H9 (cell line): ENCODE data around the gene MAPK7. TPM values are rescaled to one million over a fixed set of nuclear protein-coding genes. Genes with fewer than 3 reads are reported as not detected.

Source experiments
- DNase-seq: peaks from one replicate; pipeline ENCODE4 v3.0.0-alpha.2; 2017
- H2AFZ ChIP-seq: one replicate; pipeline ENCODE4 v1.6.1; 2013; ENCODE audit warnings: mild to moderate bottlenecking, low read length, control low read depth, moderate library complexity
- H2AK5ac ChIP-seq: 2 replicates; pipeline ENCODE4 v1.6.1; 2013; ENCODE audit warnings: low read length, control low read depth, mixed read lengths; ENCODE audit not compliant: insufficient read length
- H2BK120ac ChIP-seq: one replicate; pipeline ENCODE4 v1.6.1; 2013; ENCODE audit warnings: low read depth, mild to moderate bottlenecking, low read length, control low read depth, inconsistent platforms; ENCODE audit not compliant: poor library complexity, severe bottlenecking
- H2BK12ac ChIP-seq: 2 replicates; pipeline ENCODE4 v1.6.1; 2013; ENCODE audit warnings: low read length, control low read depth, mixed read lengths, low read depth; ENCODE audit not compliant: insufficient read length
- H2BK15ac ChIP-seq: 2 replicates; pipeline ENCODE4 v1.6.1; 2013; ENCODE audit warnings: low read depth, low read length, control low read depth
- H2BK20ac ChIP-seq: one replicate; pipeline ENCODE4 v1.6.1; 2013; ENCODE audit warnings: low read depth, mild to moderate bottlenecking, low read length, control low read depth, inconsistent platforms; ENCODE audit not compliant: poor library complexity, severe bottlenecking
- H2BK5ac ChIP-seq: 2 replicates; pipeline ENCODE4 v1.6.1; 2013; ENCODE audit warnings: low read length, control low read depth, mixed read lengths; ENCODE audit not compliant: insufficient read length
- H3K14ac ChIP-seq: 2 replicates; pipeline ENCODE4 v1.6.1; 2013; ENCODE audit warnings: low read length, control low read depth; ENCODE audit not compliant: insufficient read depth
- H3K18ac ChIP-seq: 2 replicates; pipeline ENCODE4 v1.6.1; 2013; ENCODE audit warnings: low read depth, mild to moderate bottlenecking, mixed read lengths, low read length, control low read depth; ENCODE audit not compliant: insufficient read length
- H3K23ac ChIP-seq: 2 replicates; pipeline ENCODE4 v1.6.1; 2013; ENCODE audit warnings: low read length, control low read depth, mixed read lengths, low read depth; ENCODE audit not compliant: insufficient read length
- H3K23me2 ChIP-seq: 2 replicates; pipeline ENCODE4 v1.6.1; 2013; ENCODE audit warnings: low read depth, mild to moderate bottlenecking, mixed read lengths, low read length, control low read depth; ENCODE audit not compliant: insufficient read length, poor library complexity, severe bottlenecking
- H3K27ac ChIP-seq: 2 replicates; pipeline ENCODE4 v1.5.1; 2013; ENCODE audit warnings: low read length, control low read depth, mixed read lengths, low read depth; ENCODE audit not compliant: insufficient read length
- H3K27me3 ChIP-seq: 2 replicates; pipeline ENCODE4 v1.6.1; 2013; ENCODE audit warnings: low read length, control low read depth, inconsistent platforms; ENCODE audit not compliant: insufficient read depth
- H3K4ac ChIP-seq: 2 replicates; pipeline ENCODE4 v1.6.1; 2013; ENCODE audit warnings: low read depth, mild to moderate bottlenecking, control low read depth, inconsistent platforms, low read length, moderate library complexity
- H3K4me1 ChIP-seq: 2 replicates; pipeline ENCODE4 v1.6.1; 2013; ENCODE audit warnings: low read length, control low read depth, inconsistent platforms; ENCODE audit not compliant: insufficient read depth
- H3K4me2 ChIP-seq: 2 replicates; pipeline ENCODE4 v1.6.1; 2013; ENCODE audit warnings: low read length, control low read depth, mixed read lengths; ENCODE audit not compliant: insufficient read length, insufficient read depth
- H3K56ac ChIP-seq: 2 replicates; pipeline ENCODE4 v1.6.1; 2013; ENCODE audit warnings: low read depth, mild to moderate bottlenecking, mixed read lengths, low read length, control low read depth; ENCODE audit not compliant: insufficient read length
- H3K79me1 ChIP-seq: 2 replicates; pipeline ENCODE4 v1.6.1; 2013; ENCODE audit warnings: low read depth, mild to moderate bottlenecking, moderate library complexity, low read length, control low read depth, inconsistent platforms; ENCODE audit not compliant: insufficient read depth, poor library complexity, severe bottlenecking
- H3K79me2 ChIP-seq: 2 replicates; pipeline ENCODE4 v1.6.1; 2013; ENCODE audit warnings: low read length, control low read depth, inconsistent platforms; ENCODE audit not compliant: insufficient read depth
- H3K9ac ChIP-seq: 2 replicates; pipeline ENCODE4 v1.6.1; 2013; ENCODE audit warnings: low read length, control low read depth, mixed read lengths; ENCODE audit not compliant: insufficient read length; ENCODE audit errors: extremely low read depth
- H3K9me3 ChIP-seq: one replicate; pipeline ENCODE4 v1.6.1; 2013; ENCODE audit warnings: low read depth, low read length, inconsistent platforms; ENCODE audit not compliant: control insufficient read depth
- H3T11ph ChIP-seq: one replicate; pipeline ENCODE4 v1.6.1; 2013; ENCODE audit warnings: mild to moderate bottlenecking, low read length, control low read depth, inconsistent platforms
- H4K20me1 ChIP-seq: one replicate; pipeline ENCODE4 v1.6.1; 2013; ENCODE audit not compliant: control insufficient read depth, insufficient read length, insufficient read depth
- H4K5ac ChIP-seq: 2 replicates; pipeline ENCODE4 v1.6.1; 2013; ENCODE audit warnings: low read depth, mild to moderate bottlenecking, mixed read lengths, low read length, control low read depth; ENCODE audit not compliant: insufficient read length
- H4K8ac ChIP-seq: replicated peaks from 2 replicates; pipeline ENCODE4 v1.6.1; 2013; ENCODE audit warnings: low read length, control low read depth, mixed read lengths, low read depth; ENCODE audit not compliant: insufficient read length
- H4K91ac ChIP-seq: 2 replicates; pipeline ENCODE4 v1.6.1; 2013; ENCODE audit warnings: low read depth, mild to moderate bottlenecking, moderate library complexity, mixed read lengths, low read length, control low read depth; ENCODE audit not compliant: insufficient read length
- H3K27ac Mint-ChIP-seq, 3 experiments: 2 replicates in 2 of 3; 3 replicates in 1 of 3; pipeline ENCODE4 v1.8.0; 2020 to 2021; ENCODE audit warnings: mixed read lengths in 3 of 3, mild to moderate bottlenecking in 1 of 3, moderate library complexity in 1 of 3
- H3K27me3 Mint-ChIP-seq: 2 replicates; pipeline ENCODE4 v1.8.0; 2021; ENCODE audit warnings: low read depth, mild to moderate bottlenecking, moderate library complexity, mixed read lengths
- H3K36me3 Mint-ChIP-seq, 3 experiments: 2 replicates in 2 of 3; 3 replicates in 1 of 3; pipeline ENCODE4 v1.8.0; 2020 to 2021; ENCODE audit warnings: low read depth in 3 of 3, mixed read lengths in 3 of 3; ENCODE audit not compliant: insufficient read depth in 1 of 3
- H3K4me1 Mint-ChIP-seq, 2 experiments: 2 replicates each; pipeline ENCODE4 v1.8.0; 2020; ENCODE audit warnings: mixed read lengths in 2 of 2
- H3K4me3 Mint-ChIP-seq, 2 experiments: 2 replicates in 1 of 2; 3 replicates in 1 of 2; pipeline ENCODE4 v1.8.0; 2020 to 2021; ENCODE audit warnings: mild to moderate bottlenecking in 2 of 2, mixed read lengths in 2 of 2, moderate library complexity in 1 of 2
- H3K9me3 Mint-ChIP-seq, 2 experiments: 2 replicates in 1 of 2; 3 replicates in 1 of 2; pipeline ENCODE4 v1.8.0; 2020; ENCODE audit warnings: mild to moderate bottlenecking in 2 of 2, mixed read lengths in 2 of 2, moderate library complexity in 1 of 2
- WGBS: extraction: QIAGEN DNeasy Blood & Tissue Kit; methylation state at CpG from one replicate; pipeline ENCODE4 v1.1.7; 2013; ENCODE audit warnings: missing lambda C conversion rate, low lambda C conversion rate, mixed read lengths; ENCODE audit not compliant: insufficient read length; ENCODE audit errors: extremely low coverage; 5-methylcytosine and 5-hydroxymethylcytosine counted together
- total RNA-seq: library from RNA; stranded (reverse); gene quantifications from 2 replicates; pipeline ENCODE4 v1.2.1, GENCODE V29; 2021
- TF ChIP-seq, protein P1 (sequence below): fragments of 200-600 bp; sonication (generic); conservative IDR thresholded peaks from 3 replicates; pipeline ENCODE4 v1.8.0; 2021; ENCODE audit warnings: antibody characterized with exemption, mild to moderate bottlenecking

The MAPK7 gene
- total RNA-seq, 1 experiment from 2014 or later = 43.8 TPM

DNA sequence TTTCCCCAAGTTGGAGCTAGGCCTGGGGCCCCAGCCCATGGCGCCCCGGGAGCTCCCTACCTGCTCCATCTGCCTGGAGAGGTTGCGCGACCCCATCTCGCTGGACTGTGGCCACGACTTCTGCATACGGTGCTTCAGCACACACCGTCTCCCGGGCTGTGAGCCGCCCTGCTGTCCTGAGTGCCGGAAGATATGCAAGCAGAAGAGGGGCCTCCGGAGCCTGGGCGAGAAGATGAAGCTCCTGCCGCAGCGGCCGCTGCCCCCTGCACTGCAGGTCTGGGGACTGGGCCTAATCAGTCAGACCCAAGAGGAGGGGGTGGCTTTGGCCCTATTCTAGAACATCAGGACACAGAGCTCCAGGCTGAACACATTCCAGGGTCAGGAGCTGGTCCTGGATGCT, 34.2 kb downstream of the MAPK7 start:
- H3K23me2 ChIP-seq = no peaks in the 10 kb centered on the region
- Mint-ChIP-seq H3K4me1 (peaks cover 15 to 30% of the 10 kb centered on the region in 2 experiments), H3K4me3 (peak overlapping the region in 1 of 2 experiments; percentile 23; a peak in 2 of 5 replicates), H3K27ac (peak overlapping the region in 1 of 3 experiments; percentile 72; a peak in 1 of 7 replicates), H3K9me3 (no peaks in the 10 kb centered on the region), H3K36me3 (no peaks in the 10 kb centered on the region; a peak in 1 of 7 replicates), H3K27me3 (peaks cover 7% of the 10 kb centered on the region)
- H3T11ph ChIP-seq = no peak overlapping the region
- no peaks in the 10 kb centered on the region for H3K79me2 ChIP-seq
- no peak overlapping the region for H3K23ac ChIP-seq
- H2BK15ac ChIP-seq = no peak overlapping the region
- H2BK5ac ChIP-seq = no peak overlapping the region
- no peak overlapping the region for H3K27ac ChIP-seq
- no peak overlapping the region for H4K91ac ChIP-seq
- H3K27me3 ChIP-seq = no peaks in the 10 kb centered on the region
- no peak overlapping the region for H3K4me2 ChIP-seq
- no peak overlapping the region for H4K8ac ChIP-seq
- no peaks in the 10 kb centered on the region for H3K79me1 ChIP-seq
- no CpG with 5 or more reads among the region's 16 CpGs for WGBS
- H3K9ac ChIP-seq = no peak overlapping the region
- TF ChIP-seq, protein P1, sequence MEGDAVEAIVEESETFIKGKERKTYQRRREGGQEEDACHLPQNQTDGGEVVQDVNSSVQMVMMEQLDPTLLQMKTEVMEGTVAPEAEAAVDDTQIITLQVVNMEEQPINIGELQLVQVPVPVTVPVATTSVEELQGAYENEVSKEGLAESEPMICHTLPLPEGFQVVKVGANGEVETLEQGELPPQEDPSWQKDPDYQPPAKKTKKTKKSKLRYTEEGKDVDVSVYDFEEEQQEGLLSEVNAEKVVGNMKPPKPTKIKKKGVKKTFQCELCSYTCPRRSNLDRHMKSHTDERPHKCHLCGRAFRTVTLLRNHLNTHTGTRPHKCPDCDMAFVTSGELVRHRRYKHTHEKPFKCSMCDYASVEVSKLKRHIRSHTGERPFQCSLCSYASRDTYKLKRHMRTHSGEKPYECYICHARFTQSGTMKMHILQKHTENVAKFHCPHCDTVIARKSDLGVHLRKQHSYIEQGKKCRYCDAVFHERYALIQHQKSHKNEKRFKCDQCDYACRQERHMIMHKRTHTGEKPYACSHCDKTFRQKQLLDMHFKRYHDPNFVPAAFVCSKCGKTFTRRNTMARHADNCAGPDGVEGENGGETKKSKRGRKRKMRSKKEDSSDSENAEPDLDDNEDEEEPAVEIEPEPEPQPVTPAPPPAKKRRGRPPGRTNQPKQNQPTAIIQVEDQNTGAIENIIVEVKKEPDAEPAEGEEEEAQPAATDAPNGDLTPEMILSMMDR = no peak
- no peak overlapping the region for H3K18ac ChIP-seq
- no peak overlapping the region for H2AFZ ChIP-seq
- DNase-seq = no peak
- no peak overlapping the region for H2BK20ac ChIP-seq
- no peak overlapping the region; the same call in 1 of the 2 replicates for H3K14ac ChIP-seq
- no peaks in the 10 kb centered on the region for H3K4me1 ChIP-seq
- H3K4ac ChIP-seq = no peak overlapping the region
- H3K56ac ChIP-seq = no peak overlapping the region
- no peak overlapping the region for H2AK5ac ChIP-seq
- H4K20me1 ChIP-seq = no peaks in the 10 kb centered on the region
- no peak overlapping the region for H2BK12ac ChIP-seq
- no peak overlapping the region for H2BK120ac ChIP-seq
- H4K5ac ChIP-seq = no peak overlapping the region
- H3K9me3 ChIP-seq = no peaks in the 10 kb centered on the region
